ENCODE measurements around the gene KSR1.

DNA sequence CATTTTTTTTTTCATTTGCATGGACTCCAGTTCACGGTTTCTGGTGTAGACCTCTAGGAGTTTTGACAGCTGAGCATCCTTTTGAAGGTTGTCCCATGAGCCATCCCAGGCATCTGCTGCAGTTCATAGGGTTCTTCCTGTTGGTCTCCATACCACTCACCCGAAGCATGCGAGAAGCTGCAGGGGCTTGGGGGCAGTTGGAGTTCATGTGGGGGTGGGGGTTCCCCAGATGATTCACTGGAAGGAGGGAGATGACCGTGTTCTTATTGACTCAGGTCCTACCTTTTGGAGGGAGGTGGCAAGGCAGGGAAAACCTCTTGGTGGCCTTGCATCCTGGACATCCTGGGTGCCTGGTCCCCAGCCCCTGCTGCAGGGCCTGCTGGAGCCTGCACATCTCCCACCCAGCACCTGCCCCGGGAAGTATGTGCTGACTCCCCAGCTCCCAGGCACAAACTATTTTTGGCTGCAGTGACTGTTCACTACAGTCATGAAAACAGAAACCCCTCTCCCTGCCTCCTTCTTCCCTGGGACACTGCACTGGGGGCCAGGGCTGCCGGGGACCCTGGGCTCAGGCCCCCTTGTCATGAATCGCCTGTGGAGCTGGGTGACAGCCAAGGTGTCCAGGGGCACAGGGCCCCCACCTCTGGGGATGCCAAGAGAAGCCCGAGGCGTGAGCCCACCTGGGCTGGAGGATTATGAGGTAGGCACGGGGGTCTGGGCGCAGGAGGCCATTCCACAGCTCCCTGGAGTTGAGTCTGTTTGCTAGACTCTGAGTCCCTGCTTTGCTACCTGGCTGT is 109.8 kb downstream of the KSR1 start:
- TF ChIP-seq, protein P1, sequence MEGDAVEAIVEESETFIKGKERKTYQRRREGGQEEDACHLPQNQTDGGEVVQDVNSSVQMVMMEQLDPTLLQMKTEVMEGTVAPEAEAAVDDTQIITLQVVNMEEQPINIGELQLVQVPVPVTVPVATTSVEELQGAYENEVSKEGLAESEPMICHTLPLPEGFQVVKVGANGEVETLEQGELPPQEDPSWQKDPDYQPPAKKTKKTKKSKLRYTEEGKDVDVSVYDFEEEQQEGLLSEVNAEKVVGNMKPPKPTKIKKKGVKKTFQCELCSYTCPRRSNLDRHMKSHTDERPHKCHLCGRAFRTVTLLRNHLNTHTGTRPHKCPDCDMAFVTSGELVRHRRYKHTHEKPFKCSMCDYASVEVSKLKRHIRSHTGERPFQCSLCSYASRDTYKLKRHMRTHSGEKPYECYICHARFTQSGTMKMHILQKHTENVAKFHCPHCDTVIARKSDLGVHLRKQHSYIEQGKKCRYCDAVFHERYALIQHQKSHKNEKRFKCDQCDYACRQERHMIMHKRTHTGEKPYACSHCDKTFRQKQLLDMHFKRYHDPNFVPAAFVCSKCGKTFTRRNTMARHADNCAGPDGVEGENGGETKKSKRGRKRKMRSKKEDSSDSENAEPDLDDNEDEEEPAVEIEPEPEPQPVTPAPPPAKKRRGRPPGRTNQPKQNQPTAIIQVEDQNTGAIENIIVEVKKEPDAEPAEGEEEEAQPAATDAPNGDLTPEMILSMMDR (IDR thresholded peaks at IDR 0.05; ENCODE audit: insufficient read depth, low read depth, low read length), result no peak
- no peak for TF ChIP-seq EZH2 (IDR thresholded peaks at IDR 0.05; ENCODE audit: insufficient read depth, low read length)
